Kidney capillary endothelial cell (primary cell): Measurements from ENCODE around the gene ALDH4A1.
"Not testable (repeated sequence)": the region's sequence is repeated elsewhere in the genome, so short reads cannot be mapped to it uniquely, and the experiment has no call there.

Experiments
- DNase-seq: peaks from one replicate; pipeline ENCODE4 v3.0.0-alpha.2; 2018; ENCODE audit warnings: low spot score

The ALDH4A1 gene

DNA sequence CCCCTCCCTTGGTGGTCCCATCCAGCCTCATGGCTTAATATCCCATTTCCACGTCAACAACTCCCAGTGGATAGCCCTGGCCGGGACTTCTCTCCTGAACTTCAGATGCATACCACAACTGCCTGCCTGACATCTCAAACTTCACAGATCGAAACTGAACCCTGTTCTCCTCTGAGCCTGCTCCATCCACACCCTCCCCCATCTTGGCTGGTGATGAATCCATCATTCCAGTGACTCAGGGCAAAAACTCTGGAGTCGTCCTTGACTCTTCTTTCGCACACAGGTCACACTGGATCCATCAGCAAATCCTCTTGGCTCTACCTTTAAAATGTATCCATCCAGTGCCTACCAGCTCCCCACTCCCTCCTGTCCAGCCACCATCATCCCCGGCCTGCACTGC is 46.8 kb downstream of the ALDH4A1 start:
- no peak for DNase-seq

DNA sequence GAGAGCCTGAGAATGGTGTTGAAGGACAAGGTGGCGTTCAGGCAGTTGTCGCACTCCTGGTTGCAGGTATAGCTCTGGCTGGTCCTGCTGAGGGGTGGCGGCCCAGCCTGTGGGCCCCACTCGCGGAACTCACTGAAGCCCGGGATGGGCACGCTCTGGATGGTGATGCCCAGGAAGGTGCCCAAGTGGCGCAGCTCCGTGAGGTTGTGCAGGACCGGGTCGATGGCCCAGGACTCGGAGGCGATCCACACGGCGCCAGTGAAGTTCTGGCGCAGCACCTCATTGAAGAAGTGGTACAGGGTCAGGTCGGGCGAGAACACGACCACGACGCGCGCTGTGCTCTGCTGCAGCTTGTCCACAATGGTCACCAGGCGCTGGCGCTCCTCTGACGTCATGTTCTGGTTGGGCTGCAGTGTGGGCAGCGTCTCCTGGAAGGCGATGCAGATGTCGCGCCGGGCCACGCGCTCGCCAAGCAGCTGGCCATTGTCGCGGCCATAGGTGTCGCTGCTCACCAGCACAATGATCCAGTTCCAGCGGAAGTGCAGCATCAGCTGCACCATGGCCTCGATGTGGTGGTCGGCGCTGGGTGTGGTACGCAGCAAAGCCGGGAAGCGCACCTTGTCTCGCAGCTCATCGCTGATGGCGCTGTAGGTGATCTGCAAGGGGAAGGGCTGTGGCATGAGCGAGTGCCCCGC is 47.9 kb downstream of the ALDH4A1 start:
- DNase-seq, result no peak

DNA sequence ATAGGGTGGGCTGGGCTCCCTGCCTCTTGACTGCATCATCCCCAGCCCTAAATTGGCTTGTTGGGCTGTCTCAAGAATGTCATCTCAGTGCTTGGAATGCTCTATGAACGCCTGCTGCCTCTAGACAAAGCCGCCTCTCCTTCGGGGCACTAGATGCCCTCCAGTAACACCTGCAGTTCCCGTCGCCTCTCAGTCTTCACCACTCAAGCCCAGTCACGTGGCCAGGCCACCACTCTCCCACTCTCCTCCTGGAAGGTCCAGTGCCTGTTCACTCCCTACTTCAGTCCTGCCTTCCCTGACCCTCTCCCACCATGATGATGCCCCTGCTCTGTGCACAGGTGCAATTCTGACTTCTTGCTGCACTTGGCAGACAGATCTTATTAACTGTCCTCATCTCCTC is 49.9 kb downstream of the ALDH4A1 start:
- DNase-seq, result no peak

DNA sequence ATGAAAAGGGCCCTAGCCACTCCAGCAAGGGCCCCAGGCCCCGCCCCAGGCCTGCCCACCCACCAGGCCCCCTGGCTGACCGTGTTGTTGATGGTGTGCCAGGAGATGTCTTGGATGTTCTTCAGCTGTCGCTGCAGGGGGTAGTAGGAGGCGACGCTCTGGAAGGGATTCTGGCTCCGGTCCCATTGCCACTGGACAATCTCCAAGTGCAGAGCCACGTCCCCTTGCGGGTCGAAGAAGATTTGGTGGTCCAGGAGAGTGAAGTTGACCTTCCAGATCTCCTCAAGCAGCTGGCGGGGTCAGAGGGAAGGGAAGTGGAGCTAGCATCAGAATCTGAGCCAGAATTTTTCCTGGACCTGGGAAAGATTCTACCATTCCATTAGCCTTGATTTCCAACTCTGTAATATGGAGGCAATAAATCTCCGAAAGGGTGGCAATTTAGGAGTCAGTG is 53.1 kb downstream of the ALDH4A1 start:
- DNase-seq, result no peak

DNA sequence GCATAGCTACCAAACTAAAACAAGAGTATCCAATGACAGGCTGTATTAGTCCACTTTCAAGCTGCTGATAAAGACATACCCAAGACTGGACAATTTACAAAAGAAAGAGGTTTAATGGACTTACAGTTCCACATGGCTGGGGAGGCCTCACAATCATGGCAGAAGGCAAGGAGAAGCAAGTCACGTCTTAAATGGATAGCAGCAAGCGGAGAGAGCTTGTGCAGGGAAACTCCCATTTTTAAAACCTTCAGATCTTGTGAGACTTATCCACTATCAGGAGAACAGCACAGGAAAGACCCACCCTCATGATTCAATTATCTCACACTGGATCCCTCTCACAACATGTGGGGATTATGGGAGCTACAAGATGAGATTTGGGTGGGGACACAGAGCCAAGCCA is 54.6 kb downstream of the ALDH4A1 start:
- DNase-seq, result not testable (repeated sequence)

DNA sequence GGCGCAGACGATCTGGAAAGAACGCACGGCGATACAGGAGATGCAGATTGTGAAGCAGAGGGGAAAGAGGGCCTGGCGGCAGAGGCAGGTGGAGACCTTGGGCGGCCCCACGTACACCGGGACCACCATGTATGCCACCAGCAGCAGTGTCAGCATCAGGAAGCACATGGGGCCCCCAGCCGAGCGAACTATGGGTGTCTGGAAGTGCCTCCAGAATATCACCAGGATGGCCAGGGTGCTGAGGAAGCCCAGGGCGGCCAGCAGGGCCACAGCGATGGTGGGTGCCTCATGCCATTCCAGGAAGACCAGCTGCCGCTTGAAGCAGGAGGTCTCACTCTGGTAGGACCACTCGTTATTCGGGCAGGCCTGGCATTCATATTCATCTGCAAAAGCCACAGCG is 62.2 kb downstream of the ALDH4A1 start:
- DNase-seq, result no peak

DNA sequence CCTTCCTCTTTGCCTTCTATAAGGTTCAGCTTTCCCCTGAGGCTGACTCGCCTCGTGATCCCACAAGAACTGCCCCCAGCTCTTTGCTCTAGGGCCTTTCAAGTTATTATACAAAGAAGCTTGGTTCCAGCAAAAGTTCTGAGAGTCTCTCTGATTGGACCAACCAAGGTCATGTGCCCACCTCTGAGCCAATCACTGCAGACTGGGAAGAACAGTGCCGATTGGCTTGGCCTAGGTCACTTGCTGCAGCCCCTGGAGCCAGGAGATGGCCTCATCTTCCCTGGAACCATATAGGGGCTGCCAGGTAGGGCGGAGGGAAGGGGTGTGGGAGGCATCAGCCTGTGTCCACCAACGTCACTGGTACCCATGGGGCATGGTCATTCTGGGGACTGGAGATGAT is 65.7 kb downstream of the ALDH4A1 start:
- DNase-seq, result no peak

DNA sequence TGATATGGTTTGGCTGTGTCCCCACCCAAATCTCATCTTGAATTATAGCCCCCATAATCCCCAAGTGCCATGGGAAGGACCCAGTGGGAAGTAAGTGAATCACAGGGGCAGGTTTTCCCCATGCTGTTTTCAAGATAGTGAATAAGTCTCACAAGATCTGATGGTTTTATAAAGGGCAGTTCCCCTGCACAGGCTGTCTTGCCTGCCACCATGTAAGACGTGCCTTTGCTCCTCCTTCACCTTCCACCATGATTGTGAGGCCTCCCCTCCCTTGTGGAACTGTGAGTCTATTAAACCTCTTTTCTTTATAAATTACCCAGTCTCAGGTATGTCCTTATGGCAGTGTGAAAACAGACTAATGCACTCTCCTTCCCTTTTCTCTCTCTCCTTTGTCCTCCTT is 70.0 kb downstream of the ALDH4A1 start:
- DNase-seq, result not testable (repeated sequence)

DNA sequence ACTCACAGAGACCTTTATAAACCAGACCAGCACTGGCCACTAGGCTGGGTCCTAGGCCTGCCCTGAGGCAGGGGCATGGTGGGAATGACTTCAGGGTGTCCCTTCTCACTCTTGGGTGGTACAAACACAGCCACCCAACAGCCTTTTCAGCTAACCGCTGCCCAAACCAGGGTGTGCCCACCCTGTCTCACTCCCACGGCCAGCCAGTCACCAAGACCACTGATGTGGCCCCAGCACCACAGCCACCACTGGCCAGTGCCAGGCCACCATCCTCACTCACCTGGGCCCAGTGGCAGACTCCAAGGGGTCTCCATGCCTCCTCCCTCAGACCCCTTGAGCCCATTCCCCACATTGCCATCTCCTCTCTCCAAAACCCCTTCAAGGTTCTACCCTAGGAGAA is 70.7 kb downstream of the ALDH4A1 start:
- no peak for DNase-seq

DNA sequence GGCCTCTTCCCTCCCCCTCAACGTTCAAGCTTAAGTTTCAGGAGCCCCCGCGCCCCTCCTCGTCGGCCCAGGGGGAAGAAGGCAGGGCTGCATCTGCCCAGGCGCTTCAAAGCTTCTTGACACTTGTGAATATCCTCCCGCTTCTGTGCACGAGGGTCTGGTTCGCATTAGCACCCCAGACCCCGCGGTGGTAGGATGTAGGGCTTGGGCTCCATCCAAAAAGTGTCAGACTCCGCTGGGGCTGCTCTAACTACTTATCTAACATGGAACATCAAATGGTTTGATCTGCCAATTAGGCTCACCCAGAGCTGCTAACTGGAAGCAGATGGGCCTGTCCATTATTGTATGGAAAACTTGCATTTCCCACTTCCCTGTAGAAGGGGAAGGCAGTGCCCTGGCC is 71.8 kb downstream of the ALDH4A1 start:
- no peak for DNase-seq

DNA sequence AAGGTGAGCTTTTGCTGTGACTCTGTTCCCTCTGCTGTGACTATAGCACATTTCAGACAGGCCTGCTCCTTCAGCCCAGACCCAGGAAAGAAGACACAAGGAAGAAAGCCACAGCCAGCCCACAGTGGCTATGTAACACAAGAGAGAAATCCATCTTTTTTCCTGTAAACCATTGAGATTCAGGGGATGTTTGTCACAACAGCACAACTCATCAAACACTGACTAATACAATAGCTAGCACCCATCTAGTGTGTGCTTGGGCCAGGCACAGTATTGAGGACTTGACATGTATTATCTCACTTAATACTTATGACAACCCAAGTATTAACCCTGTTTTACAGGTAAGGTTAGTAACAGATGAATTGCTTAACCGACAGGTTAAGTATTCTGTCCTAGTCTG is 72.7 kb downstream of the ALDH4A1 start:
- no peak for DNase-seq

DNA sequence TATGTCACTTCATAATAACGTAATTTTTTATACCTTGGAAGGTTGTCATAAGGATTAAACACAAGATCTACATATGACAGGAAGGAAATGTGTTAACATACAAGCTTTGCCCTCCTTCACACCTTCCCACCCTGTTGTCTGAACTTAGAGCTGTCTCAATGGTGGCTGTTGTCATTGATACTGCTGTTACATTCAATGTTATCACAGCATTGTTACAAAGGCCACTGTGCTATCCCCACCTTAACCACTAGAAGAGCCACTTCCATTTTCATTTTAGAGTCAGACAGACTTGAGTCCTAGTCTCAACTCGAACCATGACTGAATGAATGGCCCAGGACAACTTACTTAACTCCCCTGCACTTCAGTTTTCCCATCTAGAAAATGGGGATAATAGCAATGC is 74.1 kb downstream of the ALDH4A1 start:
- DNase-seq, result no peak

DNA sequence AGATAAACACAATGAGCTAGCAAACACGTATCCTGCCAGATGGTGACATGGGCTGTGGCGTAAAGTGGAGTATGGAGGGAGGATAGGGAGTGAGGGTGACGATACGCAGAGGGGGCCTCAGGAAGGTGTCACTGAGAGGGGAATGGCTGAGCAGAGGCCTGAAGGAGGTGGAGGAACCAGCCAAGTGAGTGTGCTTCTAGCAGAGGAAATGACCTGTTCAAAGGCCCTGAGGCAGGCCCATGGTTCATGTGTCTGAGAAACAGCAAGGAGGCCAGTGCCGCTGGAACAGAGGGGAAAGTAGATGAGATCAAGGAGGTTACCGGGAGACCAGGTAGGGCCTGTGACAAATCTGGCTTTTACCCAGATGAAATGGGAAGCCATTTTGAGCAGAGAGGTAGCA is 78.9 kb downstream of the ALDH4A1 start:
- no peak for DNase-seq
